ENCODE measurements around the gene ROBO1.

- TF ChIP-seq CTCF (IDR thresholded peaks at IDR 0.05; ENCODE audit: low read length) (no peak), EZH2 (optimal IDR thresholded peaks at IDR 0.05; ENCODE audit: low read depth, low read length) (no peak)
Observed at GRCh38 chr3:79146024-79146423, 621.8 kb downstream of the ROBO1 start.

Measured in MM.1S (cell line).